GM18505 (cell line): ENCODE results near the gene AIP.

Experiments
- ATAC-seq: cut with Tn5 transposase; IDR thresholded peaks from one replicate; pipeline ENCODE4 v1.9.1; 2021; ENCODE audit not compliant: unreplicated experiment
- POLR2A ChIP-seq: IDR thresholded peaks from 4 replicates; pipeline ENCODE4 v1.6.1; 2011; ENCODE audit warnings: borderline replicate concordance; ENCODE audit not compliant: insufficient read depth, insufficient read length; ENCODE audit errors: extremely low read depth

AIP gene

DNA sequence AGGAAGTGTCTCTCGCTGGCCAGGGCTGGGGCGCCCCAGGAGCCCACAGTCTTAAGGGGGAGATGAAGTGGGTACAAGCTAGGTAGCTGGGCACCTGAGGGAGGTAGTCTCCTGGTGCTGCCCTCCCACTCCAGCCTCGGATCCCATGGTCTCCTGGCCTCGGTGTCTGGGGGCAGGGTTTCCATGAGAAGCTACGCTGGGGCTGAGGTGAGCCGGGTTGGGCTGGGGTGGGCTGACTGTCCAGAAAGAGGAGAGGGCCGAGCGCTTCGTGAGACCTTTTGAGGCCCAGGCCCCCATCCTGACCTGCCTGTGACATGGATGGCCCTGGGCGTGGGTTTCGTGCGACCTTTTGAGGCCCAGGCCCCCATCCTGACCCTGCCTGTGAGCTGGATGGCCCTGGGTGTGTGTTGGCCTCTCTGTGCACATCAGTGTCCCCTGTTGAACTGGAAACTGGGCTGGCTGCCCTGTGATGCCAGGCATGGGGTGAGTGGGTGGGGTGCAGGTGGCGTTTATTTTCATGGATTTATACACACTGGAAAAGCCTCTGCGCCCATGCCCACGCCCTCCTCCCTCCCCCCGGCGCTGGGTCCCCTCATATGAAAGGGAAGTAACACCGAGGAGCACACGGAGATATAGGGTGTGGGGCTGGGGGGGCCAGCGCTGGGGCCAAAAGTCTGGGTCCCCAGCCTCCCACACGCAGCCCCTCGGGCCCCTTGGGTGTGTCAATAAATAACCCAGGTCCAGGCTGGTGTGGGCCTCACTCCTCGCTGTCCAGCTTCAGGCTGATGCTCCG is 8.6 kb downstream of the AIP start:
- no peak for ATAC-seq
- peak; percentile 28 for TF ChIP-seq POLR2A

DNA sequence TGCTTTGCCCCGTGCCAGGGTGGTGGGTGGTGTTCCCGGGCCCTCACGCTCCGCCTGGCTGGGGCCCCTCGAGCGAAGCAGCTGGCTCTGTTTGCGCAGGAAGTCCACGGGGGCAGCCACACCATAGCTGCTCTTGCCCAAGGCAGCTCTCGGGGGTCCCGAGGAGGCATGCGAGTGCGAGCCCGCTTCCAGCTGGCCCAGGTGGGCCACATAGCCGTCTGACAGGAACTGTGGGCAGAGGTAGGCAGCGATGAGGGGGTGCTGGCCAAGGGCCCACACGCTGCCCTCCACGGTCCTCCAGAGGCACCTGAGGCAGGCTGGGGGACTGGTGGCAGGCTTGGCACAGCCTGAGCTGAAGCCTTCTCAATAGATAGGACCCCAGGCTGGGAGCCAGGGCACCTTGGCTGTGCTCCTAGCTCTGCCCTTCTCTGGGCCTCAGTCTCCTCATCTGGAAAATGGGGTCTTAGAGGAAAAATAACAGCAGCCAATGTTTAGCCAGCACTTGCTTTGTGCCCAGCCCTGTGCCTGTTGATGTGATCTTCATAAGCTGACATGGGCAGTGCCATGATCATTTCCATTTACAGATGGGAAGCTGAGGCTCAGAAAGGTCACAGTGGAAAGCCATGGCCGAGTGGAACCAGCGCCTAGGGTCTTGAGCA is 9.4 kb downstream of the AIP start:
- ATAC-seq, result no peak
- no peak for TF ChIP-seq POLR2A

DNA sequence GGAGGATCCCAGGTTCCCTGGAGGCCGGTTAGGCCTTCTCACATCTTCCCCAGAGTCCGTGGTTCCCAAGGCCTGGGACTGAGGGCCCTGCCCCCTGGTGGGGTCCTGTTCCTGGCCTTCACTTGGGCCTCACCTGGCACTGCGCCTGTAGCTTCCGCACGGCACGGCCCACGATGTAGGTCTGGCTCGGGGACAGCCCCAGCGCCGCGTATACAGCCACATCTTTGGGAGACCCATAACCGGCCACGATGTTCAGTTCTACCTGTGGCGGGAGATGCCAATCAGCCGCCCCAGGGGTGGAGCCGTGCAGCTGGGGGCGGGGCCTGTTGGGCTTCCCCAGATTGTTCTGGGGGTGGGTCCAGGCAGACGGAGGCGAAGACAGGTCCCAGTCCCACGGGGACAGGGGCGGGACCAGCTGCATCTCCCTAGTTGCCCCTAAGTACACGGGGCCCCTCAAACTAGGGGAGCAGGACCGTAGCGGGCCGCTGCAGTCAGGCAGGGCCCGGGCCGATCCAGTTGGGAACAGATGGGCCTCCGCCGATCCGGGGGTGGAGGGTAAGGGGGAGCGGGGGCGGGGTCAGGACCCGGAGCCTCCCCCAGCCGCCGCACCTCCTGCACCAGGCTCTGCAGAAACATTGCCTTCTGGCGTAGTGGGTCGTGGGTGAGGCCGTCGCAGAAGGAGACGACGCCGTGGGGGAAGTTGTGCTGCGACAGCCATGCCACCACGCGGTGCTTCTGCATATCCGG is 10.1 kb downstream of the AIP start:
- ATAC-seq, result no peak
- TF ChIP-seq POLR2A, result no peak

DNA sequence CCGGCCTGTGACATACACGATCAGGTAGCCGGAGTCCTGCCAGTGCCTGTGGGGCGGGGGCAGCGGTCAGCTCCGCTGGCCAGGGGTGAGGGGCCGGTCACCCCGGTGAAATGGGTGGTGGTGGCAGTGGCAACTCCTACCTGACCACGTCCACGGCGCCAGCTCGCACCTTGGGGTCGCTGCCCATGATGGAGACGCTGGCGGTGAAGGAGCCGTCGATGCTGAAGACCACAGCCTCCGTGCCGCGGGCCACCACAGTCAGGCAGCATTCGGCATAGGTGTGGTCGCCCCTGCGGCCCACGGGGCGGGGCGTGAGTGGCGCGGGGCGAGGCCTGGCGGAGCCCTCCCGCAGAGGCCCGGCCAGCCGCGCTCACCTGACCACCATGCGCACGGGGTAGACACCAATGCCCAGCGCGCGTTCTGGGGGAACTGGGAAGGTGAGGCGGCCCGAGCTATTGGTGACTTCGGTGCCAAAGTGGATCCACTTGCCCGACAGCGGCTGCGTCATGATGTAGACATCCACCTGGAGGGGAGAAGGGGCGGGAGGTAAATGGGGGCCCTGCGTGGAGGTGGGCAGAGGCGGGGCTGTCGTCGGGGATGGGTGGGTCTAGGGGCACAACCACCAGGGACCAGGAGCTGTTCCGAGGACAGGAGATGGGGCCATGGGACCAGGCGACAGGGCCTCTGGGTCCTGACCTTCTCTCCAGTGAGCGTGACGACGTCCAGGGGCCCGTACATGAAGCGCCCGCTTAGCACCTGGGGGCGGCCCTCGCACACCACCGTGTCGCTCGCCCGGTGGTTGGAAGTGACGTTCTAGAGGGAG is 10.9 kb downstream of the AIP start:
- no peak for ATAC-seq
- TF ChIP-seq POLR2A, result no peak

DNA sequence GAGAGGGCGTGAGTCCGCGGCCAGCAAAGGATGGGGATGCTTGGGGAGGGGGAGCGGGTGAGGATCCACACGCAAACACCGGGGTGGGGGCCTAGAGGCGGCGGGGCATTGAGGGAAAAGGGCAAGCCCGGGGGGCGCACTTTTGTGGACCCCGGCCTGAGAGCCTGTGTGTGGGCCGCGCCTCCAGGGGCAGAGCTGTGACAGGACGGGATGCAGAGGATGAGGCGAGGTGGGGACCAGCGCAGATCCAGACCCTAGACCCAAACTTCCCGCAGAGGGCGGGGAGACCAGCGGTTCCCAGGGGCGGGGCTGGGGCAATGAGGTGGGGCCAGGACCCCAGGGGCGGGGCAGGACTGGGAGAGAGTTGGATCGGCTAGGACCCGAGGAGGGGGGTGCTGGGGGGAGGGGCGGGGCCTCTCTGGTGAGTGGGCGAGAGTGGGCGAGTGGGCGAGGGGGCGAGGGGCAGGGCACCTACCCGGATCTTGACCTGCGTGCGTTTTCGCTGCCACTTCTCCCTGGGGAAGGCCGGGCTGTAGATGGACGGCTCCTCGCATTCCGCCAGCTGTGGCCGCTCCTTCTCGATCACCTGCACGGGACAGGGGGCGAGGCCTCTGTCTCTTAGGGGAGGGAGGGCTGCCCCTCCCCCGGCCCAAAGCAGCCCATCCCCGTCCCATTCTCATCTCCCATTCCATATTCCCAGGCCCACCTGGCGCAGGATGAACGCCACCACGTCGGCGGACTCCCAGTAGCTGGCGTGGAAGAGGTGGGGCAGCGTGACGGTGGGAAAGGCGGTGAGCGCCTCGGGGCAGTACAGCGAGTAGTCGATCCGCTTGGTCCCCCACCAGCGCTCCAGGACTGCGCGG is 11.8 kb downstream of the AIP start:
- ATAC-seq, result no peak
- no peak for TF ChIP-seq POLR2A

DNA sequence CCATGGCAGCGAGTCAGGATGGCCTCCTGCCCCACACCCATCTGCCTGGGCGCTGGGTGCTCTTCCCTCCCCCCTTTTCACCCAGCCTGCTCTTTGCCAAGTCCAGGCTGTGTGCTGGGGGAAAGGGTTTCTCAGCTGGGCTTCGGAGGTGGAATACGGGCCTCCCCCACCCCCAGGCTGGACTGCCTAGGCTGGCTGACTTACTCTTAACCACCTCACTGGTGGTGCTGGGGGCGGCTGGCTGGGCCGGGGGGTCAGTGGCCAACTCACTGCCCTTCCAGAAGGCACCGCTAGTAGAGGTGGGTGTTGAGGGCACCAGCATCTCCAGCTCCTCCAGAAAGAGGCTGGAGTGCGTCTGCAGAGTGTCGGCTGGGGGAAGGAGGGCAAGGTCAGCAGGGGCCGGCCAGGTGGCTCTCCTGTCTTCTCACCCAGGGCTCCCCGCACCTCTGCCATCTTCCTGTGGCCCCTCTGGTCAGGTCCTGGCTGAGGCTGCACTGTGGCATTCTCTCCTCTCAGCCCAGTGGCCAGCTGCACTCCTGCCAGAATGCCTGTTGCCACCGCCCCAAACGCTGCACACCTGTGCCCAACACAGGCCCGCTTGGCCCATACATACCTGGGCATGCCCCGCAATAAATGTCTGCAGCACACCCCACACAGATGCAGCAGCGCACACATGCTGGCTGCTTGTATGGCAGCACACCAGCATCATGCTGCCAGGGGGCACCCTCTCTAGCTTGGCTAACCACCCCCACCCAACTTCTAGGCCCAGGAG is 12.6 kb downstream of the AIP start:
- ATAC-seq, result no peak
- TF ChIP-seq POLR2A, result no peak

DNA sequence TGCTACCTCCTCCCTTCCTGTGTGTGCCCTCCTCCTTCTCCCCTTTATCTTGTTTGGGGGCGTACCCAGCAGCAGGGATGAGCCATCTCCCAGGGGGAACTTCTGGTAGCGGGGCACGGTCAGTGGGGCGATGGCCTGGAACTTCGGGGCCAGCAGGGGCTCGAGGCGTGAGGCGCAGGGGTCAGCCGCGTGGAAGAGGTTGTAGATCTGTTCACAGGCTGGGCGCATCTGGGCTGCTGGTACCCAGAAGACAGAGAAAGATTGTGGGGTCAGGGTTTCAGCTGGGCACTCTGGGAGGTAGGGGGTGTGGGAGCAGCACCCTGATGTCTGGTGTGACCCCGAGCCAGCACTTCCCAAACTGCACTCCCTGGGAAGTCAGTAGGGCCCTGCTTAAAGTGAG is 13.3 kb downstream of the AIP start:
- TF ChIP-seq POLR2A, result no peak

DNA sequence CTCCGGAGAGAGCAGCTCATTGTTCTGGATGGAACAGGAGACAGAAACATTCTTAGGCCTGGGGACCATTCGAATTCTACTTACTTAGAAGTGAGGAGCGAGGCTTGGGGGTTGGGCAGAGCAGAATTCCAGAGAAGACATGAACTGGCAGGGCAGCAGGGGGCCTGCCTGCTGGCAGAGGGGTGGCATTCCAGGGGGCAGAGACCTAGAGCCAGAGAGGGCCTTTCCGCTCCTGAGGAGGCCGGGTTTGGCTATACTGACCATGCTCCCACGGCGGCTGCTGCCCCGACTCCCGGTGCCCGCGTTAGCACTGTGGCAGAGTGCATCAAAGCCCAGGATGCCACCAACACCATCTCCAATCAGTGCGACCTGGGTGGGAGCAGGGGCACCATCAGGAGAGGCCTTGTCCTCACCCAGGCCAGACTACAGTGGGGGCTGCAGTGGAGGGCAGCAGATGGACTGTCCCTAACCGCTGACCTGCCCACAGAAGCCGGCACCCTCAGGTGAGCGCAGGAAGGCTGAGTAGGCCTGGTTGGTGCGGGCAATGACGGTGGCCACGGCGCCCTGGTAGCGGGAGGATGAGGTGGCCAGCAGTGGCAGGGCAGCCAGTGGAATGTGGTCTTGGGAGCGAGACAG is 14.9 kb downstream of the AIP start:
- TF ChIP-seq POLR2A, result no peak
- no peak for ATAC-seq

More for the DNA sequence above, 13.3 kb downstream of the AIP start:
- ATAC-seq, result no peak

DNA sequence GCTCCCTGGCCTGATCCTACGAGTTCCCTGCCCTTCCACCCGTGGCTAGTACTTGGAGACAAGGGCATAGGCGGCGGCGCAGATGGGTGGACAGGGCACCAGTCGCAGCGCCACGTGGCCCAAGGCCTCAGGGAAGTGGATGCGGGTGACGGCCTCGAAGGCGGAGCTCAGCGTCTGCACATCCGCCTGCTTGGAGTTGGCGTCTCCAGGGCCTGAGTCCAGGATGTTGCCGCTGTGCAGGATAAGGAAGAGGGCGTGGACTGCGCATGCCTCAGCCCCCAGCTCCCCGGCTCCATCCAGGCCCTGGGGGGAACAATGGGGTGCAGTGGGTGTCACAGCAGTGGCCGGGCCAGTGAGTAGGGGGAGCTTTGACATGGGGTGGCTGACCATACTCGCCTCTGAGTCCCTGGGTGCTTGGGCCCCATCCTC is 15.7 kb downstream of the AIP start:
- no peak for TF ChIP-seq POLR2A
- no peak for ATAC-seq

DNA sequence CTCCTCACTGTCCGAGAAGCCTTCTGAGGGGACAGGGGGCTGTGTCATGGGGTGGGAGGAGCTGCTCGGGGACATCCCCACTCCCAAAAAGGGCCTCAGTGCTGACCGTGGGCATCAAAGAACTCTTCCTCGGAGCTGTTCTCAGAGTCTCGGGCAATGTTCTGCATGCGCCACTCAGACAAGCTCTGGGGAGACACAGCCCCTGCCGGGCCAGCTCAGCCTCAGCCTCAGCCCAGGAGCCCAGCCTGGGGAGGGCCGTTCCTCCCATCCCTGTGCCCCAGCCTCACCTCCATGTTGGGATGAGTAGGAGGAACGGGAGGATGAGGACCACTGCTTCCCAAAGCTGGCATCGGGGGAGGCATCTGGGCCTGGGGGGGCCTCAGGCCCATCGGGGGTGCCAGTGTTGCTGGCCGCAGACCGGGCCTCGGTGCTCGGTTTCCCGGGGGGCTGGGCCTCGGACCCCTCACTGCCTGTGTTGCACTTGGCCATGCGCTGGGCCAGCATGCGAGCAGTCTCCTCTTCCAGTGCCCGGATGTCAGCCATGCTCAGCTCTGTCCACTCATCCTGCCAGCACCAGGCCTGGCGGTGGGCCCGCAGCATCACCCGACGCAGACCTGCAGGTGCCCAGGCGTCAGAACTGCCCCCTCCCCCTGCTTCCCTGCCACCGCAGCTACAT is 17.1 kb downstream of the AIP start:
- no peak for ATAC-seq

DNA sequence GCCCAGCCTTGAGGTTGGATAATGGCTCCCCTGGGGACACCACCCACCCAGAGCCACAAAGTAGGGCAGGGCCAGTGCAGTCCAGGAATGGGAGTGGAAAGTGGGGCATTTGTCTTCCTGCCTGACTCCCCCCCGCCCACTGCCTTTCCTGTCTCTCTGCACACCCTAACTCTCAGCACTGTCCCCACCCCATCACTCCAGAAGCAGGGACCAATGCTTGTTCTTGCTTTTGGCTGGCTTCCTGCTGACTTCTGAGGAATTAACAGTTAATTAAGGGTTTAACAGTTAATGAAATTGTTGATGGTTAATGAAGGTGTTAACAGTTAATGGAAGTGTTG is 17.6 kb downstream of the AIP start:
- no peak for TF ChIP-seq POLR2A
- ATAC-seq, result no peak

More for the DNA sequence above, 17.1 kb downstream of the AIP start:
- no peak for TF ChIP-seq POLR2A
